HepG2 (cell line): Measurements from ENCODE around the gene MRGPRG. TPM values are rescaled to one million over a fixed set of nuclear protein-coding genes. Genes with fewer than 3 reads are reported as not detected.

ENCODE experiments used
- ATAC-seq: fragments of 200-7000 bp; cut with Tn5 transposase; 3 replicates; pipeline ENCODE4 v1.9.1; 2020; ENCODE audit warnings: mild to moderate bottlenecking, moderate library complexity
- BruUV-seq: library from RNA; stranded (reverse); fragments of 400-500 nt; replicated peaks from 2 replicates; lab custom pipeline; 2021; lab: Mats Ljungman, UMichigan
- CTCF ChIA-PET: fragments of 300-600 bp; formaldehyde crosslinking; extraction: SDS; loops from one replicate; lab custom pipeline; 2021; ENCODE audit warnings: low total read pairs, inconsistent platforms, low intra/inter-chr PET ratio; lab: Yijun Ruan, JAX
- POLR2A ChIA-PET: fragments of 350-600 bp; sonication (Branson Sonifier 250); formaldehyde crosslinking; loops from one replicate; lab custom pipeline; 2020; ENCODE audit warnings: antibody characterized with exemption, inconsistent platforms; lab: Yijun Ruan, JAX
- DNase-seq: peaks from one replicate; pipeline ENCODE4 v3.0.0-alpha.2; 2015; ENCODE audit warnings: low spot score
- FAIRE-seq: peaks from 3 replicates; lab custom pipeline; 2011; peaks lifted over from hg19 to GRCh38; lab: Jason Lieb, UNC
- H2AFZ ChIP-seq: one replicate; pipeline ENCODE4 v1.6.1; 2011; ENCODE audit warnings: low read length, inconsistent platforms
- H3K27ac ChIP-seq: fragments of 300-600 bp; 3 replicates; pipeline ENCODE4 v1.8.0; 2011; ENCODE audit warnings: mixed run types, mild to moderate bottlenecking, mixed read lengths, low read length, inconsistent platforms; ENCODE audit not compliant: insufficient read depth; ENCODE audit errors: extremely low read length
- H3K27me3 ChIP-seq, 2 experiments: fragments of 200-600 bp in 1 of 2; 2 replicates in 1 of 2; 3 replicates in 1 of 2; pipeline versions ENCODE4 v1.6.0 to v1.8.0; 2011; ENCODE audit warnings: low read length in 2 of 2, mild to moderate bottlenecking in 2 of 2, moderate library complexity in 2 of 2, inconsistent platforms in 1 of 2; ENCODE audit not compliant: insufficient read depth in 2 of 2, control insufficient read depth in 1 of 2
- H3K36me3 ChIP-seq, 2 experiments: fragments of 200-600 bp in 1 of 2; replicated peaks in 1 of 2; 2 replicates in 1 of 2; 3 replicates in 1 of 2; pipeline versions ENCODE4 v1.5.1 to v1.8.0; 2011; ENCODE audit warnings: low read length in 2 of 2, inconsistent platforms in 1 of 2; ENCODE audit not compliant: insufficient read depth in 2 of 2, control insufficient read depth in 1 of 2
- H3K4me1 ChIP-seq: 2 replicates; pipeline ENCODE4 v1.5.1; 2012; ENCODE audit warnings: low read length, inconsistent platforms; ENCODE audit not compliant: insufficient read depth
- H3K4me2 ChIP-seq: 2 replicates; pipeline ENCODE4 v1.6.0; 2011; ENCODE audit warnings: low read depth, low read length, inconsistent platforms
- H3K4me3 ChIP-seq, 3 experiments: fragments of 200-600 bp in 1 of 3; sonication (generic), shearing (Covaris generic) in 1 of 3; replicated peaks in 1 of 3; 2 replicates each; pipeline ENCODE4 v1.5.1; 2011 to 2016; ENCODE audit warnings: low read length in 3 of 3, inconsistent platforms in 2 of 3, low read depth in 2 of 3, mild to moderate bottlenecking in 2 of 3, control low read depth in 1 of 3, mixed read lengths in 1 of 3; ENCODE audit not compliant: insufficient read depth in 1 of 3
- H3K79me2 ChIP-seq: one replicate; pipeline ENCODE4 v1.6.1; 2011; ENCODE audit warnings: low read length, inconsistent platforms; ENCODE audit not compliant: insufficient read depth
- H3K9ac ChIP-seq: 2 replicates; pipeline ENCODE4 v1.6.0; 2011; ENCODE audit warnings: mild to moderate bottlenecking, low read depth, low read length, inconsistent platforms; ENCODE audit not compliant: insufficient read depth
- H3K9me3 ChIP-seq: 2 replicates; pipeline ENCODE4 v1.5.1; 2012; ENCODE audit warnings: mild to moderate bottlenecking, low read length
- H4K20me1 ChIP-seq: 2 replicates; pipeline ENCODE4 v1.6.0; 2011; ENCODE audit warnings: inconsistent platforms, mild to moderate bottlenecking, low read length, moderate library complexity; ENCODE audit not compliant: insufficient read depth
- ATF7-NPFF ChIP-seq: sonication (generic); formaldehyde crosslinking; IDR thresholded peaks from 2 replicates; pipeline ENCODE4 v1.8.1; 2023; ENCODE audit warnings: mild to moderate bottlenecking, low read depth, missing genetic modification reagents, moderate library complexity
- MEF2D ChIP-seq: sonication (generic); formaldehyde crosslinking; IDR thresholded peaks from 2 replicates; pipeline ENCODE4 v1.5.1; 2020; ENCODE audit warnings: mild to moderate bottlenecking, missing genetic modification reagents
- NPAS2 ChIP-seq: sonication (generic); formaldehyde crosslinking; IDR thresholded peaks from 2 replicates; pipeline ENCODE4 v1.8.0; 2022; ENCODE audit warnings: mild to moderate bottlenecking, missing genetic modification reagents, borderline replicate concordance
- SMC3 ChIP-seq: IDR thresholded peaks from 2 replicates; pipeline ENCODE4 v1.6.1; 2011; ENCODE audit warnings: low read length, improper control_type of control experiment
- ZFP62 ChIP-seq: sonication (generic); formaldehyde crosslinking; IDR thresholded peaks from 2 replicates; pipeline ENCODE4 v1.4.0; 2020; ENCODE audit warnings: missing genetic modification reagents
- ZNF775 ChIP-seq: sonication (generic); formaldehyde crosslinking; IDR thresholded peaks from 2 replicates; pipeline ENCODE4 v1.4.0; 2020; ENCODE audit warnings: missing genetic modification reagents, mild to moderate bottlenecking, moderate library complexity, borderline replicate concordance
- WGBS: methylation state at CpG from one replicate; pipeline ENCODE4 v1.1.6; 2017; ENCODE audit warnings: low lambda C conversion rate; 5-methylcytosine and 5-hydroxymethylcytosine counted together
- in situ Hi-C: cut with HindIII; loops from 2 replicates; pipeline ENCODE4 v1.10.0; 2017; ENCODE audit warnings: low pct_unique_long_range_greater_than_20kb; ENCODE audit not compliant: extremely low pct_ligation_motif_present
- intact Hi-C: fragments of 100-400 bp; cut with micrococcal nuclease; formaldehyde crosslinking; loops from one replicate; pipeline ENCODE4 v1.10.0; 2022; ENCODE audit not compliant: unreplicated experiment
- polyA plus RNA-seq, 8 experiments: library from polyadenylated mRNA; depleted of rRNA in 3 of 8; stranded (reverse) in 7 of 8; unstranded in 1 of 8; fragments of >200 nt; fragmentation: Illumina TruSeq in 4 of 8; extraction: Trizol in 4 of 8; gene quantifications; 2 replicates each; pipeline versions ENCODE4 v1.2.1 to v1.2.3, GENCODE V29; 2011 to 2016; ENCODE audit warnings: low read depth in 4 of 8, missing spikeins in 1 of 8, mixed read lengths in 1 of 8; ENCODE audit not compliant: insufficient read depth in 1 of 8
- total RNA-seq, 5 experiments: library from RNA; depleted of rRNA; stranded (reverse); fragments of >200 nt; fragmentation: Illumina TruSeq; extraction: Trizol; gene quantifications; 2 replicates each; pipeline ENCODE4 v1.2.3, GENCODE V29; 2016; ENCODE audit warnings: low read depth in 1 of 5
- TF ChIP-seq, protein P1 (sequence below): sonication (generic); formaldehyde crosslinking; IDR thresholded peaks from 2 replicates; pipeline ENCODE4 v1.4.0; 2020; ENCODE audit warnings: missing genetic modification reagents
- TF ChIP-seq, protein P2 (sequence below): IDR thresholded peaks from 2 replicates; pipeline ENCODE4 v1.6.1; 2016; ENCODE audit warnings: mild to moderate bottlenecking, missing biosample characterization, missing genetic modification reagents

MRGPRG gene
- total and polyA plus RNA-seq, 2 of the 13 experiments (the other 11 are each of a cell fraction or from before 2014, with no cell fraction given) = not detected

DNA sequence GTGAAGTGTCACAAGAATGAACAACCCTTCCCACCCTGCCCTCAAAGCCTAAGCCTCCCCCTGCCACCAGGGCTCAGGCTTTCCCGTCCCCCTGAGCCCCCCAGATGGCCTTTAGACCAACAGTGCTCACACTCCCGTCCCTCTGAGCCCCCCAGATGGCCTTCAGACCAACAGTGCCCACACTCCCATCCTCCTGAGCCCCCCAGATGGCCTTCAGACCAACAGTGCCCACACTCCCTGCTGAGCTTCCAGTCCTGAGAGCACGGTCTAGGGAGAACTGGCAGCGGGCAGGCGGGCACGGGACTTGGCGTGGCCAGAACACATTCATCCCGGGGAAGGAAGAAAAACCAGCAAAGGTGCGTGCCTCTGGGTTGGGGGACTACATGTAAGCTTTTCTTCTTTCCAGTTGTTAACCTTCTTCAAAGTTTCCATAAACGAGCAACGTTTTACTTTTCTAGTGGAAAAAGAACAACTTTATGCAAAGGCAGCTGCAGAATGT, 2.5 kb downstream of the MRGPRG start:
- Histone ChIP-seq H3K27ac (no peak overlapping the region), H3K9me3 (no peaks in the 10 kb centered on the region), H3K9ac (no peak overlapping the region), H3K4me2 (no peak overlapping the region), H3K4me3 (no peak overlapping the region)
- CTCF ChIA-PET = no interaction called here
- TF ChIP-seq ZFP62 (CRISPR knock-in tag) = no peak
- TF ChIP-seq MEF2D (CRISPR knock-in tag) = no peak
- TF ChIP-seq, protein P1, sequence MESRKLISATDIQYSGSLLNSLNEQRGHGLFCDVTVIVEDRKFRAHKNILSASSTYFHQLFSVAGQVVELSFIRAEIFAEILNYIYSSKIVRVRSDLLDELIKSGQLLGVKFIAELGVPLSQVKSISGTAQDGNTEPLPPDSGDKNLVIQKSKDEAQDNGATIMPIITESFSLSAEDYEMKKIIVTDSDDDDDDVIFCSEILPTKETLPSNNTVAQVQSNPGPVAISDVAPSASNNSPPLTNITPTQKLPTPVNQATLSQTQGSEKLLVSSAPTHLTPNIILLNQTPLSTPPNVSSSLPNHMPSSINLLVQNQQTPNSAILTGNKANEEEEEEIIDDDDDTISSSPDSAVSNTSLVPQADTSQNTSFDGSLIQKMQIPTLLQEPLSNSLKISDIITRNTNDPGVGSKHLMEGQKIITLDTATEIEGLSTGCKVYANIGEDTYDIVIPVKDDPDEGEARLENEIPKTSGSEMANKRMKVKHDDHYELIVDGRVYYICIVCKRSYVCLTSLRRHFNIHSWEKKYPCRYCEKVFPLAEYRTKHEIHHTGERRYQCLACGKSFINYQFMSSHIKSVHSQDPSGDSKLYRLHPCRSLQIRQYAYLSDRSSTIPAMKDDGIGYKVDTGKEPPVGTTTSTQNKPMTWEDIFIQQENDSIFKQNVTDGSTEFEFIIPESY (CRISPR knock-in tag) = no peak
- no peak for TF ChIP-seq ATF7-NPFF (CRISPR knock-in tag)
- no peak for TF ChIP-seq NPAS2 (CRISPR knock-in tag)
- TF ChIP-seq, protein P2, sequence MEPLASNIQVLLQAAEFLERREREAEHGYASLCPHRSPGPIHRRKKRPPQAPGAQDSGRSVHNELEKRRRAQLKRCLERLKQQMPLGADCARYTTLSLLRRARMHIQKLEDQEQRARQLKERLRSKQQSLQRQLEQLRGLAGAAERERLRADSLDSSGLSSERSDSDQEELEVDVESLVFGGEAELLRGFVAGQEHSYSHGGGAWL (CRISPR knock-in tag) = no peak
- no peak for TF ChIP-seq SMC3
- TF ChIP-seq ZNF775 = no peak
- TF ChIP-seq, all 625 proteins: peak for 0
- FAIRE-seq (no peak), ATAC-seq (no peak), DNase-seq (no peak)
- no peaks in the 10 kb centered on the region for H3K4me1 ChIP-seq
- no peaks in the 10 kb centered on the region for H4K20me1 ChIP-seq
- intact Hi-C loops = loop anchor here (10.0 kb wide), 1 partner anchor 101 kb away; no protein-coding TSS in a partner anchor
- POLR2A ChIA-PET = no interaction called here
- 17% methylated on average over 7 of the region's 11 CpGs for WGBS
- no peaks in the 10 kb centered on the region for H3K36me3 ChIP-seq
- peaks cover 8 to 45% of the 10 kb centered on the region in 2 experiments for H3K27me3 ChIP-seq
- no TSS peak for BruUV-seq
- H2AFZ ChIP-seq = no peak overlapping the region
- in situ Hi-C loops = loop anchor here (10.0 kb wide), 2 partner anchors 111 to 181 kb away; no protein-coding TSS in a partner anchor
- no peaks in the 10 kb centered on the region for H3K79me2 ChIP-seq
